ENCODE measurements around the gene SLC4A9. TPM values are rescaled to one million over a fixed set of nuclear protein-coding genes. Genes with fewer than 3 reads are reported as not detected.
A peak's percentile ranks its signal among the peaks of the same experiment; 100 is the strongest.

The SLC4A9 gene
- total and polyA plus RNA-seq, 2 donors (not counting 3 experiments of a cell fraction or from before 2014, with no cell fraction given), result not detected

GRCh38 chr5:140321796-140322195, 38.2 kb upstream of the SLC4A9 start:
- dilution Hi-C loops (cut with MboI; ENCODE audit: extremely low pct_ligation_motif_present, low sequenced_read_pairs), result no loop called here

GRCh38 chr5:140322751-140323731, 37.0 kb upstream of the SLC4A9 start:
- Histone ChIP-seq H3K79me2 (ENCODE audit: control insufficient read depth, insufficient read depth, low read length) (no peaks in the 10 kb centered on the region), H2AFZ (ENCODE audit: low read depth, low read length) (peak overlapping the region; percentile 4), H3K4me3 (replicated peaks in 1 of 3; ENCODE audit: insufficient read depth in 1 of 3, low read depth in 1 of 3, low read length in 3 of 3) (no peak overlapping the region), H3K4me2 (ENCODE audit: insufficient read depth, low read length) (peak overlapping the region; percentile 46), H3K9me3 (replicated peaks; ENCODE audit: control insufficient read depth, insufficient read depth, low read length) (no peaks in the 10 kb centered on the region), H3K9ac (replicated peaks; ENCODE audit: extremely low read depth, insufficient read depth, low read length) (peak overlapping the region; percentile 95), H3K27me3 (ENCODE audit: control insufficient read depth in 2 of 2, insufficient read depth in 2 of 2, low read length in 2 of 2) (no peaks in the 10 kb centered on the region), H3K27ac (ENCODE audit: insufficient read depth, low read depth, low read length) (peak overlapping the region; percentile 99), H3K36me3 (ENCODE audit: control insufficient read depth in 2 of 2, extremely low read depth in 1 of 2, insufficient read depth in 2 of 2, low read length in 2 of 2) (no peaks in the 10 kb centered on the region), H4K20me1 (replicated peaks; ENCODE audit: control insufficient read depth, extremely low read depth, insufficient read depth, low read length) (no peaks in the 10 kb centered on the region), H3K9me1 (replicated peaks; ENCODE audit: control insufficient read depth, extremely low read depth, insufficient read depth, low read length) (no peaks in the 10 kb centered on the region), H3K4me1 (ENCODE audit: control insufficient read depth, extremely low read depth, insufficient read depth, low read length) (peaks cover 55% of the 10 kb centered on the region)
- FAIRE-seq, result peak; percentile 94
- CTCF ChIA-PET, result interaction anchor here (1.0 to 4.6 kb wide), 11 partner anchors 12 to 78 kb away, joined by 3 to 40 read pairs (median 5); partner anchors contain the start of gene HBEGF
- DNase-seq (ENCODE audit: low read depth, low spot score), result peak; percentile 94
- POLR2A ChIA-PET, result interaction anchor here (0.7 to 1.7 kb wide), 11 partner anchors 11 to 230 kb away, joined by 3 to 14 read pairs (median 3); partner anchors contain the start of genes HBEGF and PFDN1
- dilution Hi-C loops (cut with MboI; ENCODE audit: extremely low pct_ligation_motif_present, low sequenced_read_pairs) (no loop called here), intact Hi-C loops (cut with micrococcal nuclease) (loop anchor here (1.0 to 2.0 kb wide), 6 partner anchors 11 to 77 kb away; partner anchors contain the start of gene HBEGF)
- TSS peak; percentile 86 for BruUV-seq (replicated peaks)
- TF ChIP-seq EZH2 (IDR thresholded peaks at IDR 0.05; ENCODE audit: borderline replicate concordance, low read depth, low read length, severe bottlenecking) (no peak), FOS (IDR thresholded peaks at IDR 0.05; ENCODE audit: borderline replicate concordance, insufficient read depth, low read length) (peak; percentile 82), JUN (IDR thresholded peaks at IDR 0.05; ENCODE audit: borderline replicate concordance, insufficient read depth, insufficient read length, low read depth) (peak; percentile 63), POLR2A (IDR thresholded peaks at IDR 0.05; ENCODE audit: low read depth, low read length) (no peak), MAX (IDR thresholded peaks at IDR 0.05; ENCODE audit: insufficient read depth, insufficient read length) (no peak), CTCF (IDR thresholded peaks at IDR 0.05; ENCODE audit: extremely low read depth in 1 of 2, insufficient read depth in 1 of 2, low read depth in 1 of 2, low read length in 2 of 2) (no peak), GATA2 (IDR thresholded peaks at IDR 0.05; ENCODE audit: insufficient read depth, insufficient read length, low read depth, low read length) (peak; percentile 17), POLR2AphosphoS5 (IDR thresholded peaks at IDR 0.05; ENCODE audit: insufficient read depth, low read depth, low read length) (peak; percentile 79), MYC (IDR thresholded peaks at IDR 0.05; ENCODE audit: low read depth, low read length) (no peak)

More at GRCh38 chr5:140321796-140322195, 38.2 kb upstream of the SLC4A9 start:
- intact Hi-C loops (cut with micrococcal nuclease), result loop anchor here (2.0 kb wide), 1 partner anchor 23 kb away; no protein-coding TSS in a partner anchor
- Histone ChIP-seq H3K27ac (ENCODE audit: insufficient read depth, low read depth, low read length) (peak overlapping the region; percentile 99), H4K20me1 (replicated peaks; ENCODE audit: control insufficient read depth, extremely low read depth, insufficient read depth, low read length) (no peaks in the 10 kb centered on the region), H3K79me2 (ENCODE audit: control insufficient read depth, insufficient read depth, low read length) (no peaks in the 10 kb centered on the region), H3K9me3 (replicated peaks; ENCODE audit: control insufficient read depth, insufficient read depth, low read length) (no peaks in the 10 kb centered on the region), H2AFZ (ENCODE audit: low read depth, low read length) (no peak overlapping the region), H3K27me3 (ENCODE audit: control insufficient read depth in 2 of 2, insufficient read depth in 2 of 2, low read length in 2 of 2) (no peaks in the 10 kb centered on the region), H3K36me3 (ENCODE audit: control insufficient read depth in 2 of 2, extremely low read depth in 1 of 2, insufficient read depth in 2 of 2, low read length in 2 of 2) (no peaks in the 10 kb centered on the region), H3K9ac (replicated peaks; ENCODE audit: extremely low read depth, insufficient read depth, low read length) (no peak overlapping the region), H3K4me2 (ENCODE audit: insufficient read depth, low read length) (no peak overlapping the region), H3K9me1 (replicated peaks; ENCODE audit: control insufficient read depth, extremely low read depth, insufficient read depth, low read length) (no peaks in the 10 kb centered on the region), H3K4me1 (ENCODE audit: control insufficient read depth, extremely low read depth, insufficient read depth, low read length) (peaks cover 46% of the 10 kb centered on the region), H3K4me3 (replicated peaks in 1 of 3; ENCODE audit: insufficient read depth in 1 of 3, low read depth in 1 of 3, low read length in 3 of 3) (no peak overlapping the region)
- no TSS peak for BruUV-seq (replicated peaks)
- no peak for FAIRE-seq
- no peak for TF ChIP-seq GATA2 (IDR thresholded peaks at IDR 0.05; ENCODE audit: insufficient read depth, insufficient read length, low read depth, low read length)
- TF ChIP-seq MAX (IDR thresholded peaks at IDR 0.05; ENCODE audit: insufficient read depth, insufficient read length), result no peak
- TF ChIP-seq JUN (IDR thresholded peaks at IDR 0.05; ENCODE audit: borderline replicate concordance, insufficient read depth, insufficient read length, low read depth), result no peak
- TF ChIP-seq EZH2 (IDR thresholded peaks at IDR 0.05; ENCODE audit: borderline replicate concordance, low read depth, low read length, severe bottlenecking), result no peak
- DNase-seq (ENCODE audit: low read depth, low spot score), result no peak
- ChIA-PET CTCF (interaction anchor here (0.9 to 4.6 kb wide), 4 partner anchors 11 to 77 kb away, joined by 4 to 40 read pairs (median 6); partner anchors contain the start of gene HBEGF), POLR2A (interaction anchor here (1.4 kb wide), 1 partner anchor 9 kb away, joined by 5 read pairs; no protein-coding TSS in a partner anchor)
